Rectal smooth muscle tissue (tissue), 1 donor: ENCODE data around the gene RAB9A.

Experiments
- H3K27ac ChIP-seq: one replicate; pipeline ENCODE4 v1.7.0; 2013; ENCODE audit warnings: low read depth, low read length, inconsistent platforms
- H3K27me3 ChIP-seq: one replicate; pipeline ENCODE4 v1.7.0; 2013; ENCODE audit warnings: low read length; ENCODE audit not compliant: control insufficient read depth, insufficient read depth
- H3K36me3 ChIP-seq: one replicate; pipeline ENCODE4 v1.7.0; 2013; ENCODE audit warnings: low read length; ENCODE audit not compliant: control insufficient read depth, insufficient read depth
- H3K4me1 ChIP-seq: one replicate; pipeline ENCODE4 v1.7.0; 2013; ENCODE audit warnings: low read length; ENCODE audit not compliant: control insufficient read depth, insufficient read depth
- H3K4me3 ChIP-seq: one replicate; pipeline ENCODE4 v1.7.0; 2013; ENCODE audit warnings: low read length
- H3K9ac ChIP-seq: one replicate; pipeline ENCODE4 v1.7.0; 2013; ENCODE audit warnings: low read length

The RAB9A gene

GRCh38 chrX:13694983-13695382 is 6.1 kb downstream of the RAB9A start:
- no peaks in the 10 kb centered on the region for H3K27me3 ChIP-seq
- no peak overlapping the region for H3K4me3 ChIP-seq
- no peaks in the 10 kb centered on the region for H3K36me3 ChIP-seq
- no peak overlapping the region for H3K9ac ChIP-seq
- H3K27ac ChIP-seq, result no peak overlapping the region
- H3K4me1 ChIP-seq, result peaks cover 4% of the 10 kb centered on the region

GRCh38 chrX:13695601-13696115 is 6.7 kb downstream of the RAB9A start:
- H3K4me1 ChIP-seq, result peaks cover 4% of the 10 kb centered on the region

GRCh38 chrX:13697455-13697854 is 8.5 kb downstream of the RAB9A start:
- no peak overlapping the region for H3K9ac ChIP-seq
- no peaks in the 10 kb centered on the region for H3K36me3 ChIP-seq
- H3K27ac ChIP-seq, result no peak overlapping the region
- H3K27me3 ChIP-seq, result no peaks in the 10 kb centered on the region
- H3K4me1 ChIP-seq, result peaks cover 4% of the 10 kb centered on the region
- H3K4me3 ChIP-seq, result no peak overlapping the region

More at GRCh38 chrX:13695601-13696115, 6.7 kb downstream of the RAB9A start:
- Histone ChIP-seq H3K27me3 (no peaks in the 10 kb centered on the region), H3K36me3 (no peaks in the 10 kb centered on the region), H3K4me3 (no peak overlapping the region), H3K27ac (no peak overlapping the region), H3K9ac (no peak overlapping the region)

- H3K4me3 ChIP-seq, result no peak overlapping the region
- H3K36me3 ChIP-seq, result no peaks in the 10 kb centered on the region
- H3K9ac ChIP-seq, result no peak overlapping the region
- no peak overlapping the region for H3K27ac ChIP-seq
- H3K4me1 ChIP-seq, result peaks cover 4% of the 10 kb centered on the region
- H3K27me3 ChIP-seq, result no peaks in the 10 kb centered on the region
These were observed 9.0 kb downstream of the RAB9A start for GRCh38 chrX:13697976-13698375.

DNA sequence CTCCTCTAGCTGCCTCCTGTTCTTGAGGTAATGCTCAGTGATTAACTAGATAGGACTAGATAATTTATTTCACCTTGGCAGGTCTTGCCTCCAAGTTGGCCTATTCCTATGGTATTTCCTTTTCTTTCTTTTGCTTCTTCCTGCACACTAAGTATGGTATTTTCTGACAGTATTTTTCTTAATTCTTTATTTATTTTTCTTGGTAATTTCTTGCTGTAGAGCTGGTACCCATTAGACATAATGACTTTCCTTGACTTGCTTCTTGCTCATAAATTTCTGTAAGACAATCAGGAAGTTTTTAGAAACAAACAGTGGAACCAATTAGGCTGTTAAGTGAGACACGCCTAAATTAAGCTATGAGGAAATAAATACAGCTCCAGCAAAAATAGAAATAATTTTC is 9.5 kb downstream of the RAB9A start:
- H3K9ac ChIP-seq, result no peak overlapping the region
- no peaks in the 10 kb centered on the region for H3K36me3 ChIP-seq
- no peak overlapping the region for H3K27ac ChIP-seq
- no peak overlapping the region for H3K4me3 ChIP-seq
- no peaks in the 10 kb centered on the region for H3K27me3 ChIP-seq
- peaks cover under 1% of the 10 kb centered on the region for H3K4me1 ChIP-seq

DNA sequence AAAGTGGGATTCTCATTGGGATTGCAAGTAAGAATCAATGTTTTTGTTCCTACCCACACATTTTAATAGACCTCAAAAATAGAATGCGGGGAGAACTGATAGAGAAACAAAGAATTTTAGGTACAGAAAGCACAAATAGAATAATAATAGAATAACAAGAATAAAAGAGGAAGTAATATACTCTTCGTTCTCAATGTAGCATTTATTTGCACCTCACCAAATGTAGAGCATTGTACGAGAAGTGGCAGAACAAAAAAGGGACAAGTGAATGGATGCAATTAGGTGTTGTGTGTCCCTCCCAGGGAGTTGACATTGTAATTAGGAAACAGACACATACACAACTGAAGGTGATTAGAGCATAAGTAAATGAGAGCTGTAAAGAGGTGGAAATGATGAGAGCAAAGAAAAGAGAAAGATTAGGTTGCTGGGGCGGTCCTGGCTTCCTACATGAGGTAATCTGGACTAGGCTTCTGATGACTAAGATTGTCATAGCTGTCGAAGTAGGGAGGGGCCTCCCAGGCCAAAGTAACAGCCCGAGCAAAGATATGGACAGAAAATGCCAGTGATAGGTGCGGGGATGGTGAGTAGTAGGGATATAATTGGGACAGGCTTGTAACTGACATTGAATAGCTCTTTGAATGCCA is 10.4 kb downstream of the RAB9A start:
- no peaks in the 10 kb centered on the region for H3K4me1 ChIP-seq
- H3K36me3 ChIP-seq, result no peaks in the 10 kb centered on the region
- no peak overlapping the region for H3K27ac ChIP-seq
- H3K27me3 ChIP-seq, result no peaks in the 10 kb centered on the region
- no peak overlapping the region for H3K9ac ChIP-seq
- H3K4me3 ChIP-seq, result no peak overlapping the region

DNA sequence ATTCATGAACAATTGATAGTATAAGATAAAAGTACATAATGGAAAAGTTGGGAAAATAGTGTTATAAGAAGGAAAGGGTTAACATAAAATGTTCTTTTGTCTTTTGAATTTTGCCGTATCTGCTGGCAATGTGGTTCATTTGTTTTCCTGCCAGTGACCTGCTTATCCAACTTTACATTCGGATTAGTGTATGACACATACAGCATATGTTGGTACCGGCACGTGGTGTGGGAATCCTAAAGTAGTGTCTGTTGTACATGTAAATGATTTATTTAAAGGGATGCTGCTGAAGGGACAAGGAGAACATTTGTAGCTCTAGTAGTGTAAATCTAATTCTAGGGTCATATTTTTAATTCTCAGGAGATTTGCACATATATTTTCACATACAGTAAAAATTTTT is 11.5 kb downstream of the RAB9A start:
- Histone ChIP-seq H3K36me3 (no peaks in the 10 kb centered on the region), H3K27ac (no peak overlapping the region), H3K4me1 (no peaks in the 10 kb centered on the region), H3K27me3 (no peaks in the 10 kb centered on the region), H3K4me3 (no peak overlapping the region), H3K9ac (no peak overlapping the region)

GRCh38 chrX:13702111-13702789 is 13.3 kb downstream of the RAB9A start:
- no peaks in the 10 kb centered on the region for H3K27me3 ChIP-seq
- no peak overlapping the region for H3K9ac ChIP-seq
- no peaks in the 10 kb centered on the region for H3K36me3 ChIP-seq
- H3K27ac ChIP-seq, result no peak overlapping the region
- H3K4me1 ChIP-seq, result no peaks in the 10 kb centered on the region
- H3K4me3 ChIP-seq, result no peak overlapping the region

GRCh38 chrX:13703135-13703534 is 14.2 kb downstream of the RAB9A start:
- H3K4me3 ChIP-seq, result no peak overlapping the region
- H3K36me3 ChIP-seq, result no peaks in the 10 kb centered on the region
- no peak overlapping the region for H3K9ac ChIP-seq
- H3K4me1 ChIP-seq, result no peaks in the 10 kb centered on the region
- H3K27me3 ChIP-seq, result no peaks in the 10 kb centered on the region
- no peak overlapping the region for H3K27ac ChIP-seq

GRCh38 chrX:13703589-13703988 is 14.7 kb downstream of the RAB9A start:
- Histone ChIP-seq H3K4me1 (no peaks in the 10 kb centered on the region), H3K4me3 (no peak overlapping the region), H3K27me3 (no peaks in the 10 kb centered on the region), H3K9ac (no peak overlapping the region), H3K27ac (no peak overlapping the region), H3K36me3 (no peaks in the 10 kb centered on the region)

DNA sequence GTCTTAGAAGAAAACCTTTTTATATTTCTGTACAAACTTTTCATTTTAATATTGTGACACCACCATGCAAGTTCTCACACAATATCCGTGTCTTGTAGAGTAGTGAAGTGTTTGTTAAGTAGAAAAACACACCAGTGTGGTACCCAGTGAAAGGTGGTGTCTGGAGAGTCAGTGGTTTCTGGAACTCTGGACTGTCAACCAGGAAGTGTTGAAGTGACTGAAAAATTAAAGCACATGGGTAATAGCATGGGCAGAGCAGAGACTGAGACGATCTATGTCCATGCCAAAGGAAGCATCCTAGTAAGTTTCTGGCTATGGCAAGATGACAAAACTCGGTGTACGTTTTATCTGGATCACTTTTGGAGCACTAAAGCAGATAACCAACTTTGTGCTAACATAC is 22.2 kb downstream of the RAB9A start:
- H3K4me1 ChIP-seq, result no peaks in the 10 kb centered on the region
- no peaks in the 10 kb centered on the region for H3K36me3 ChIP-seq
- H3K9ac ChIP-seq, result no peak overlapping the region
- H3K27me3 ChIP-seq, result no peaks in the 10 kb centered on the region
- no peak overlapping the region for H3K4me3 ChIP-seq
- H3K27ac ChIP-seq, result no peak overlapping the region

GRCh38 chrX:13716455-13716854 is 27.5 kb downstream of the RAB9A start:
- H3K36me3 ChIP-seq, result no peaks in the 10 kb centered on the region

GRCh38 chrX:13716905-13717304 is 28.0 kb downstream of the RAB9A start:
- Histone ChIP-seq H3K27me3 (no peaks in the 10 kb centered on the region), H3K4me1 (peaks cover 6% of the 10 kb centered on the region), H3K36me3 (no peaks in the 10 kb centered on the region), H3K27ac (no peak overlapping the region), H3K4me3 (no peak overlapping the region), H3K9ac (no peak overlapping the region)

More at GRCh38 chrX:13716455-13716854, 27.5 kb downstream of the RAB9A start:
- H3K27me3 ChIP-seq, result no peaks in the 10 kb centered on the region
- peaks cover 5% of the 10 kb centered on the region for H3K4me1 ChIP-seq
- no peak overlapping the region for H3K4me3 ChIP-seq
- H3K9ac ChIP-seq, result no peak overlapping the region
- H3K27ac ChIP-seq, result no peak overlapping the region
